Activated naive CD8-positive, alpha-beta T cell treated with anti-CD3 and anti-CD28 coated beads for 36 hours (primary cell): ENCODE data around the gene ACVR1B. TPM values are rescaled to one million over a fixed set of nuclear protein-coding genes. Genes with fewer than 3 reads are reported as not detected.

Experiments used
- DNase-seq: peaks from one replicate; pipeline ENCODE4 v3.0.0; 2021
- H3K27ac Mint-ChIP-seq: one replicate; pipeline ENCODE4 v1.8.0; 2022; ENCODE audit warnings: mild to moderate bottlenecking, moderate library complexity, mixed read lengths
- H3K27me3 Mint-ChIP-seq: one replicate; pipeline ENCODE4 v1.8.0; 2022; ENCODE audit warnings: mild to moderate bottlenecking, mixed read lengths
- H3K36me3 Mint-ChIP-seq: one replicate; pipeline ENCODE4 v1.8.0; 2021; ENCODE audit warnings: mild to moderate bottlenecking, mixed read lengths
- H3K4me1 Mint-ChIP-seq: one replicate; pipeline ENCODE4 v1.8.0; 2021; ENCODE audit warnings: mixed read lengths
- H3K4me3 Mint-ChIP-seq: one replicate; pipeline ENCODE4 v1.8.0; 2022; ENCODE audit warnings: mild to moderate bottlenecking, moderate library complexity, mixed read lengths
- H3K9me3 Mint-ChIP-seq: one replicate; pipeline ENCODE4 v1.8.0; 2022; ENCODE audit warnings: mixed read lengths
- total RNA-seq, 2 experiments: library from RNA; stranded (reverse); gene quantifications; one replicate each; pipeline ENCODE4 v1.2.3, GENCODE V29; 2021

ACVR1B gene
- total RNA-seq, 2 experiments from 2014 or later, result 9.9 to 10.2 TPM

GRCh38 chr12:51913071-51914033 is 38.1 kb upstream of the ACVR1B start:
- H3K9me3 Mint-ChIP-seq, result no peaks in the 10 kb centered on the region
- DNase-seq, result no peak
- H3K4me1 Mint-ChIP-seq, result no peaks in the 10 kb centered on the region
- peaks cover 14% of the 10 kb centered on the region for H3K27me3 Mint-ChIP-seq
- no peaks in the 10 kb centered on the region for H3K36me3 Mint-ChIP-seq
- H3K27ac Mint-ChIP-seq, result no peak overlapping the region
- no peak overlapping the region for H3K4me3 Mint-ChIP-seq

- Mint-ChIP-seq H3K9me3 (no peaks in the 10 kb centered on the region), H3K27ac (no peak overlapping the region), H3K27me3 (peaks cover 5% of the 10 kb centered on the region), H3K36me3 (no peaks in the 10 kb centered on the region), H3K4me1 (no peaks in the 10 kb centered on the region), H3K4me3 (no peak overlapping the region)
- no peak for DNase-seq
Measured at GRCh38 chr12:51914034-51914923, 37.2 kb upstream of the ACVR1B start.

- Mint-ChIP-seq H3K27ac (no peak overlapping the region), H3K4me3 (no peak overlapping the region), H3K9me3 (no peaks in the 10 kb centered on the region), H3K27me3 (peaks cover 5% of the 10 kb centered on the region), H3K36me3 (no peaks in the 10 kb centered on the region), H3K4me1 (no peaks in the 10 kb centered on the region)
- no peak for DNase-seq
Measured at GRCh38 chr12:51915003-51915625, 36.4 kb upstream of the ACVR1B start.

- Mint-ChIP-seq H3K27ac (no peak overlapping the region), H3K4me1 (no peaks in the 10 kb centered on the region), H3K36me3 (no peaks in the 10 kb centered on the region), H3K4me3 (no peak overlapping the region), H3K9me3 (no peaks in the 10 kb centered on the region), H3K27me3 (peaks cover 5% of the 10 kb centered on the region)
- DNase-seq, result no peak
Measured at GRCh38 chr12:51915951-51916350, 35.5 kb upstream of the ACVR1B start.

GRCh38 chr12:51917041-51917590 is 34.4 kb upstream of the ACVR1B start:
- H3K4me3 Mint-ChIP-seq, result no peak overlapping the region
- no peaks in the 10 kb centered on the region for H3K36me3 Mint-ChIP-seq
- H3K27ac Mint-ChIP-seq, result no peak overlapping the region
- no peak for DNase-seq
- no peaks in the 10 kb centered on the region for H3K9me3 Mint-ChIP-seq
- no peaks in the 10 kb centered on the region for H3K4me1 Mint-ChIP-seq
- H3K27me3 Mint-ChIP-seq, result peaks cover 5% of the 10 kb centered on the region

- no peak for DNase-seq
- Mint-ChIP-seq H3K4me1 (peaks cover 3% of the 10 kb centered on the region), H3K9me3 (no peaks in the 10 kb centered on the region), H3K4me3 (no peak overlapping the region), H3K27ac (no peak overlapping the region), H3K36me3 (no peaks in the 10 kb centered on the region), H3K27me3 (peaks cover 5% of the 10 kb centered on the region)
Measured at GRCh38 chr12:51917746-51918453, 33.6 kb upstream of the ACVR1B start.

- no peaks in the 10 kb centered on the region for H3K36me3 Mint-ChIP-seq
- DNase-seq, result no peak
- H3K27ac Mint-ChIP-seq, result no peak overlapping the region
- H3K4me3 Mint-ChIP-seq, result no peak overlapping the region
- peaks cover 7% of the 10 kb centered on the region for H3K27me3 Mint-ChIP-seq
- no peaks in the 10 kb centered on the region for H3K9me3 Mint-ChIP-seq
- H3K4me1 Mint-ChIP-seq, result peaks cover 8% of the 10 kb centered on the region
Measured at GRCh38 chr12:51920046-51920445, 31.5 kb upstream of the ACVR1B start.

GRCh38 chr12:51921017-51921725 is 30.3 kb upstream of the ACVR1B start:
- H3K4me3 Mint-ChIP-seq, result no peak overlapping the region
- H3K36me3 Mint-ChIP-seq, result no peaks in the 10 kb centered on the region
- DNase-seq, result no peak
- H3K27me3 Mint-ChIP-seq, result peaks cover 7% of the 10 kb centered on the region
- H3K9me3 Mint-ChIP-seq, result no peaks in the 10 kb centered on the region
- H3K27ac Mint-ChIP-seq, result no peak overlapping the region
- H3K4me1 Mint-ChIP-seq, result peaks cover 8% of the 10 kb centered on the region

- no peak overlapping the region for H3K4me3 Mint-ChIP-seq
- peaks cover 8% of the 10 kb centered on the region for H3K4me1 Mint-ChIP-seq
- H3K27ac Mint-ChIP-seq, result no peak overlapping the region
- no peaks in the 10 kb centered on the region for H3K9me3 Mint-ChIP-seq
- no peak for DNase-seq
- H3K27me3 Mint-ChIP-seq, result peaks cover 7% of the 10 kb centered on the region
- no peaks in the 10 kb centered on the region for H3K36me3 Mint-ChIP-seq
Measured at GRCh38 chr12:51922146-51922545, 29.4 kb upstream of the ACVR1B start.

- Mint-ChIP-seq H3K9me3 (no peaks in the 10 kb centered on the region), H3K27ac (no peak overlapping the region), H3K4me3 (no peak overlapping the region), H3K4me1 (peaks cover 8% of the 10 kb centered on the region), H3K36me3 (no peaks in the 10 kb centered on the region), H3K27me3 (peaks cover 7% of the 10 kb centered on the region)
- DNase-seq, result no peak
Measured at GRCh38 chr12:51922762-51923505, 28.6 kb upstream of the ACVR1B start.

GRCh38 chr12:51923506-51924365 is 27.8 kb upstream of the ACVR1B start:
- H3K4me3 Mint-ChIP-seq, result no peak overlapping the region
- H3K36me3 Mint-ChIP-seq, result no peaks in the 10 kb centered on the region
- peaks cover 7% of the 10 kb centered on the region for H3K27me3 Mint-ChIP-seq
- peak; percentile 69 for DNase-seq
- no peak overlapping the region for H3K27ac Mint-ChIP-seq
- no peaks in the 10 kb centered on the region for H3K9me3 Mint-ChIP-seq
- peaks cover 8% of the 10 kb centered on the region for H3K4me1 Mint-ChIP-seq

- DNase-seq, result no peak
- no peak overlapping the region for H3K4me3 Mint-ChIP-seq
- no peaks in the 10 kb centered on the region for H3K9me3 Mint-ChIP-seq
- H3K4me1 Mint-ChIP-seq, result peaks cover 8% of the 10 kb centered on the region
- no peaks in the 10 kb centered on the region for H3K36me3 Mint-ChIP-seq
- H3K27me3 Mint-ChIP-seq, result peaks cover 7% of the 10 kb centered on the region
- no peak overlapping the region for H3K27ac Mint-ChIP-seq
Measured at GRCh38 chr12:51924551-51925319, 26.8 kb upstream of the ACVR1B start.
